NCI-H748 treated with DMSO at 0.1 percent for 48 hours (cell line): ENCODE measurements around the gene RPLP2.
A peak's percentile ranks its signal among the peaks of the same experiment; 100 is the strongest.

Experiments
- DNase-seq: peaks from one replicate; lab custom pipeline; 2025; lab: John Stamatoyannopoulos, UW

The RPLP2 gene

DNA sequence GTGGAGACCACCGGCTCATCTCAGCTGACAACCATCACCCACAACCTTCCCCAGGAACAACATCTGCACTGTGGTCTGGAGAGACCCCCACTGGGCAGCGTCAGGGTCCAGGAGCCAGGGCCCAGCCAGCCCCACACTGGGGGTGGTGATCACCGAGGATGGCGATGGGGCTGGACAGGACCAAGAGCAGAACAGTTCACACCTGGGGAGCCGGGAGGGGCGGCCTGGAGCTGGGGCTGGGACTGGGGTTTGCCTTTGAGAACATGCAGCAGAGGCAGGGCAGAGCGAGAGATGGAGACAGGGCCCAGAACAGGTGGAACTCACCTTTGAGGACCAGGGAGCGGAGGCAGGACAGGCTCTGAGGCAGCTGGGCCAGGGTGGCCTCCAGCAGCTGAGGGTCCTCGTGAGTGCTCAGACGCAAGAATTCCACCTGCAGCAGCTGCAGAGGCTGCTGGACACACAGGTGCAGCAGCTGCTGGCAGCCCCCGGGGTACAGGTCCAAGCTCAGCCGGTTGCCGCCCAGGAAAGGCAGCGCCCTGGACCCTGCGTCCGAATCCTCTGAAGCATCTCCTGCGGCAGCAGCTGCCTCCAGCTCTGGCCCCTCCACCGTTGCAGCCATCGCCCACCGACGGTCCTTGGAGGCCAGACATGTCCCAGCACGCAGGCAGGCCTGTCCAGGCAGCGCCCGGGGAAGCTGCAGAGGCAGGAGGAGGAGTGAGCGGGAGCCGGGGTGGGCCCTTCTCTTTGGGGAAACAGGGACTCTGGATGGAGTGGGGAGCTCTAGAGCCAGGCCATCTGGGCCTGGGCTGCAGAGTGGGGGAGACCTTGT lies 5.8 kb upstream of the RPLP2 start:
- peak; percentile 29 for DNase-seq

DNA sequence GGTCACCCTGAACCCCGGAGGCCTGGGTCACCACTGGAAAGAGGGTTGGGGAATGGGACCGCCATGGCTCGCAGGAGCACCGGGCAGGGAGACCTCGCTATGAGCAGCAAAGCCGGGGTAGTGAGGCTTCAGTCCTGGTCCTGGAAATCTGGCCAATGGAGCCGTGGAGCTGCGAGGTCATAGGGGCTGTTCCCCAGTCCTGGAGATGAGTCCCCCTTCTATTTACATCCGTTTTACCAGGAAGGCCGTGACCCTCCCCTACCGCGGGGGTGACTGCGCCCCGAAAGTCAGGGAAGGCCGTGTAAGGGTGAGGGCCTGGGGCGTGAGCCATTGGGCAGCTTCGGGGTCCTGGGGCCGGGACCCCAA lies 5.2 kb upstream of the RPLP2 start:
- no peak for DNase-seq

GRCh38 chr11:808427-809286 lies 1.1 kb upstream of the RPLP2 start:
- no peak for DNase-seq

DNA sequence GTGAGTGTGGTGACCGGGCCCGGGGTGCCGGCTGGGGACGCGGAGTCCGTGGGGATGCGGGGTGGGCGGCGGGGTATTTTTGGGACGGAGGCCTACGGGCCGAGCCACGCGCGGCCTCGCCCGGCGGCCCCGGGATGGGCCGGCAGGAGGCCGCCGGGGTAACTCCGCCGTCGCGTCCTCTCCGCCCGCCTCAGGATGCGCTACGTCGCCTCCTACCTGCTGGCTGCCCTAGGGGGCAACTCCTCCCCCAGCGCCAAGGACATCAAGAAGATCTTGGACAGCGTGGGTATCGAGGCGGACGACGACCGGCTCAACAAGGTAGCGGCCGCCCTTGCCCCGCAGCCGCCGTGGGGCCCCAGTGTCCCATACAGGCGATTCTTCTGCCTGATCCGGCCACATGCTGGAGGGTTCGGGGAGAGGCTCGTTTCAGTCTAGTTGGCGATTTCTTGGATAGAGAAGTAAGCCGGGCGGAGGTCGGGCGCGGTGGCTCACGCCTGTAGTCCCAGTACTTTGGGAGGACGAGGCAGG lies 337 bp downstream of the RPLP2 start:
- no peak for DNase-seq

- DNase-seq = no peak
These were observed 1.9 kb downstream of the RPLP2 start for GRCh38 chr11:811446-812245.

- no peak for DNase-seq
These were observed 2.6 kb downstream of the RPLP2 start for GRCh38 chr11:812390-812789.

GRCh38 chr11:813072-813455 lies 3.3 kb downstream of the RPLP2 start:
- no peak for DNase-seq

DNA sequence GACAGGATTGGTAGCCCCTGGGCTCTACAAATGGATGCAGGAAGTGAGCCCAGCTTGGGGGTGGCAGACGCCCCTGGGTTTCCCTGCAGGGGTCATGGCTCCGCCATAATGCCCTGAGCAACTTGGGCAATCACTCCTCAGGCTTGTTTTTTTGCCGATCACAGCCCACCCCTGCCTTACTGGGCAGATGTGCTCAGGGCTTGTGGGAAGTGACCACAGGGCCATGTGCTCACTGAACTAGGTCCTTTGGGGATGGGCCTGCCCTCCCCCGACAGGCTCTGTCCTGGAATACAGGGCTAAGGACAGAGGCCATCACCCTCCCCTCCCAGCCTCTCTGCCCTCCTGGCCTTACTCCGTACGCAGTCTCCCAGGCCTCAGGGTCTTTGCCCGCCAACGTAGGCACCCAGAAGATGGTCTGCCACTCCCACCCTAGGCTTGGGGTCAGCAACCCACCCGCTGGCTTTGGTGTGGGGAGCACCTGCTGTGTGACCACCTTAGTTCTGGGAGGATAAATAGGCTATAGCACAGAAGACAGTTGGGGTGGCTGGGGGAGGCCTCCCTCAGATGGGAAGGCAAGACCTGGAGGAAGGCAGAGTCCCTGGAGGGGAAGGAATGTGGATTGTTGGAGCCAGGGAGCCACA lies 3.8 kb downstream of the RPLP2 start:
- DNase-seq = no peak

- DNase-seq = no peak
These were observed 6.1 kb downstream of the RPLP2 start for GRCh38 chr11:815675-816432.

- DNase-seq = no peak
These were observed 6.6 kb downstream of the RPLP2 start for GRCh38 chr11:816433-816779.

DNA sequence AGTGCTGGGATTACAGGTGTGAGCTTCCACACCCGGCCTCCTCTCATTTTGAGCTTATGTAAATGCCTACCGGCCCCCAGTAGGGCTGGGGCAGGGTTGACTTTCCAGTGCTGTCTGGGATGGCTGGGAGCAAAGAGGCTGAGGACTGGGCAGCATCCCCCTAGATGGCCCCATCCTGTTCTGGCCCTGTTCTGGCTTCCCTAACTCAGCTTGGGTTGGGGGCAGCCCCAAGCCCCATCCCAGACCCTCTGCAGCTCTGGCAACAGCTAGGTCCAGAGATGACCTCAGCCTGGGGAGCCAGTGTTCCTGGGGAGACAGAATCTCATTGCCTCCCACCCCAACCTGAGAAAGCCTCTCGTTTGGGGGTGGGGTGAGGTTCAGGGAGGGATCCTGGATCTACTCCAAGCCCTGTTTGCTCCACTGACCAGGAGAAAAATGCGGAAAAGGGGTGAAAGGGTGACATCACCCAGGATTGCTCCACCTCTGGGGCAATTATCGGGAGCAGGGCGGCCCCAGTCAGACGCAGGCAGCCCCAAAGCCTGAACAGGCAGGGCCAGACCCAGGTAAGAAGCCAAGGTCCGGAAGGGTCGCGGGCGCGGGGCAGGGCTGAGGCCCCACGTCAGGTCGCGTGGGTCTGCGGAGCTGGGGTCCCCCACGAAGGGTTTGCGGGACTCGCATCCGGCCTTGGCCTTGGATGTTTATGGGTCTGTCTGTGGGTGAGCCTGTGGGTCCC lies 8.8 kb downstream of the RPLP2 start, which contains the start of gene PNPLA2:
Gene PNPLA2, plus strand, starts transcription at position 519 of the 733 bp plus-strand sequence. CDS start 805 bp downstream, outside the sequence.
- DNase-seq = no peak

- peak; percentile 64 for DNase-seq
These were observed 9.6 kb downstream of the RPLP2 start for GRCh38 chr11:819129-819931.

DNA sequence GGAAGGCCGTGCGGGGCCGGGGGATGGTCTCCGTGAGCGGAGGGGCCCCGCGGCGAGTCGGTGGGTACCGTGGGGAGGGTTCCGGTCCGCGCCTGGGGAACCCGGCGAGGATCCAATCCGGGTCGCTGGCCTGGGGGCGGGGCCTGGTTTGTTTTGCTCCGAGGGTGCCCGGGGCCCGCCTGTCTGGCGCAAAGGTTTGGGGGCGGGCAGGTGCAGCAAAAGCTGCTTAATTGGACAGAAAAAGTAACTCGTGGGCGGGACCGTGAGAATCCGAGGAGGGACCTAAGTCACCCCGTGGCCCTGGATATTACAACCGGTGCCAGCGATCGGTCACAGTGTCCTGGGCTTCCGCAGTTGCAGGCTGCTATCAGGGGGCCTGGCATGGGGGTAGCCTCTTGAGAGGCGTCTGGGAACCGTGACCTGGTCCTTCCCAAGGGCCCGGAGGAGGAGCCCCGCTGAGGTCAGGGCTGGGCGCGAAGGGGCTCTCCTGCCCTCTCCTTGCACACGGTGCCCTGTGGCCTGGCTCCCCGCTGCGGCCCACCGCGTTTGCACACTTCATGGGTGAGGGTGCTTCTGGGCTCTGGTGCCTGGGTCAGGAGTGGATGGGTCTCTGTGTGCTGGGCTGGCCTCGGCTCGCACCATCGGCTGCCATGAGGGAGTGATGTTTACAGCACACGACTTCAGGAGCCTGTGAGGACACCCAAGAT lies 10.3 kb downstream of the RPLP2 start:
- peak; percentile 30 for DNase-seq

- DNase-seq = no peak
These were observed 11.1 kb downstream of the RPLP2 start for GRCh38 chr11:820655-821511.

- no peak for DNase-seq
These were observed 12.0 kb downstream of the RPLP2 start for GRCh38 chr11:821512-822371.

- no peak for DNase-seq
These were observed 13.9 kb downstream of the RPLP2 start for GRCh38 chr11:823441-824291.
